ENCODE measurements around the gene REXO5.

The REXO5 gene

DNA sequence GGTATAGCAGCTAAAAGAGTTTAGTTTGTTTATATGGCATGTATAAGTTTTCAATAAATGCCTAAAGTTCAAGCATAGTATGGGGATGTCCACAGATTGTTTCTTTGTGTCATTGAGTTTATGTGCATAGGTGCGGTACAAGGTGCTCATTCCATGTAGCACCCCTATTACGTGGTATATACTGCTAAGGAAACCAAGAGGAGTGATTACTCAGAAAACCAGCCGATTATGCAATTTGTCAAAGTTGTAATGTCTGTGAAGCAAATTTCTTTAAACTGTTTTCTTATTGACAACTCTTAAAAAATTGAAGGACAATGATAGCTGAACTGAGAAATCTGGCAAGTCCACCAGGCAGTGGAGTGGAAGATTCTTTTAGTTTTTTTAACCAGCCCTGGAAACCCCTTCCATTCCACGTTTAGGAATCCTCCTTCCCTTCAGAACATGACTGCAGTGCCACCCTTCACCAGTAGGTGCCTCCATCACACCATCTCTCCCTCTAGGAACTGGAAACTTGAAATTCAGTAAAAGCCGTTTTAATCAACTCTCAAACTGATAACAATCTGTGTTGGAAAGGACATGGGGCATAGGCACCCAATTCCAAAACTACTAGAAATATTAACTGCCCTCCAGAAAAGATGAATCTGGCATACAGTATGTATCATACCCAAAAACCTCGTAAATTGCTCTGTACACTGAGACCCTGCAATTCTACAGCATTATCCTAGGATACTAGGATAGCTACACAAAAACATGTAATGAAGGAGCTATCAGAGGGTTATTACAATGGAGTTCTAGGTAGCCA is 43.5 kb downstream of the REXO5 start:
- TF ChIP-seq, protein P1, sequence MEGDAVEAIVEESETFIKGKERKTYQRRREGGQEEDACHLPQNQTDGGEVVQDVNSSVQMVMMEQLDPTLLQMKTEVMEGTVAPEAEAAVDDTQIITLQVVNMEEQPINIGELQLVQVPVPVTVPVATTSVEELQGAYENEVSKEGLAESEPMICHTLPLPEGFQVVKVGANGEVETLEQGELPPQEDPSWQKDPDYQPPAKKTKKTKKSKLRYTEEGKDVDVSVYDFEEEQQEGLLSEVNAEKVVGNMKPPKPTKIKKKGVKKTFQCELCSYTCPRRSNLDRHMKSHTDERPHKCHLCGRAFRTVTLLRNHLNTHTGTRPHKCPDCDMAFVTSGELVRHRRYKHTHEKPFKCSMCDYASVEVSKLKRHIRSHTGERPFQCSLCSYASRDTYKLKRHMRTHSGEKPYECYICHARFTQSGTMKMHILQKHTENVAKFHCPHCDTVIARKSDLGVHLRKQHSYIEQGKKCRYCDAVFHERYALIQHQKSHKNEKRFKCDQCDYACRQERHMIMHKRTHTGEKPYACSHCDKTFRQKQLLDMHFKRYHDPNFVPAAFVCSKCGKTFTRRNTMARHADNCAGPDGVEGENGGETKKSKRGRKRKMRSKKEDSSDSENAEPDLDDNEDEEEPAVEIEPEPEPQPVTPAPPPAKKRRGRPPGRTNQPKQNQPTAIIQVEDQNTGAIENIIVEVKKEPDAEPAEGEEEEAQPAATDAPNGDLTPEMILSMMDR (IDR thresholded peaks at IDR 0.05; ENCODE audit: low read depth, low read length) = peak; percentile 99
- H3K4me3 ChIP-seq (ENCODE audit: low read depth, low read length) = no peak overlapping the region

DNA sequence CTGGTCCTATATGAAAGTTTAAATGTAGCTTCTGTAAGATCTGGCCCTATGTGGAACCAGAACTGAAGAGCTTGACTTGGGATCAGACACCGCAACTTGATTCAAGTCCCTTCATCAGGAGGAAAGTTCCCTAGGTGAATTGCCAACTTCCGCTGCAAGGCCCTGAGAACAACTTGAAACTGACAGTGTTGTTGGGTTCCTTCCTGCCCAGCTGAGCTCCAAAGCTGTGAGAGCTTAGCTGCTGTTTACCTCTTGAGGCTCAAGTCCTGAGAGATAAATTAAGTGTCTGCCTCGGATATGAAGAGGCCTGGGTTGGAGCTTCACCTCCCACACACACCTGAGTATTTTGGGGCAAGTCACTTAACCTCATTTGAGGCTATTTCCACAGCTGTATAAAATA is 44.7 kb downstream of the REXO5 start:
- no peak overlapping the region for H3K4me3 ChIP-seq (ENCODE audit: low read depth, low read length)
- TF ChIP-seq, protein P1 (IDR thresholded peaks at IDR 0.05; ENCODE audit: low read depth, low read length) = no peak

DNA sequence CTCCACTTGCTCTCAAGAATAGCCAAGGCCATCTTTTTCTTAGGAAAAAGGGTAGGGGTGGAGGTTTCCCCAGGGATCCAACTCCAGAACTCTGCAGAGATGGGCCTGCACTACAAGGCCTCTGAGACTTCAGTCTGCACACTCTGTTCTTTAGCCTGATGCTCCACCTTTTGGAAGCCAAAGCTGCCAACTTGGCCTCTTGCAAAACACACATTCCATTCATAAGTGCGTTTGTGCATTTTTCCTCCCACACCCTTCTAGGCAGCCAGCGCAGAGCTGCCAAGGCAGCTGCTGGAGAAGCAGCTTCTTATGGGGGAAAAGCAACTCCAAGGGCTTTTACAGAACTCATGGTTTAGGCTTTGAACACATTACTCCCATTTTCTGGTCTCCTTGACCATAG is 45.3 kb downstream of the REXO5 start:
- TF ChIP-seq, protein P1 (IDR thresholded peaks at IDR 0.05; ENCODE audit: low read depth, low read length) = no peak
- H3K4me3 ChIP-seq (ENCODE audit: low read depth, low read length) = no peak overlapping the region

DNA sequence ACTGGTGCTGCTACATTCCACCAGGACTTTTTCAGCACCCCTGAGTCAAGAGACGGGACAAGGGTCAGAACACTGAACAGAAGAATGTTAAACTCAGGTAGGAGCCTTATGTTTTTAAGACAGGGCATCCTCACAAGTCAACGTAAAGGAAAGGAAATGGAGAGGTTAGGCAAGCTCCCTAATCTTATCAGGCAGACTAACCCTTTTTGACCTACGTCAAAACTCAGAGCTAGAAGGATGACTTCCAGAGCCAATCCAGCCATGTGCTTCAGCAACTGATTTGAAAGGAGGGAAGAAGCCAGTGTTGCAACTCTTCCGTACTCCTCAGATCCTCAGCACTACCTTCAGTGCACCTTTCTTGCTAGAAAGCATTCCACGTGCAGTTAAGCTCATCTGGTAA is 46.8 kb downstream of the REXO5 start:
- no peak overlapping the region for H3K4me3 ChIP-seq (ENCODE audit: low read depth, low read length)
- TF ChIP-seq, protein P1 (IDR thresholded peaks at IDR 0.05; ENCODE audit: low read depth, low read length) = no peak

DNA sequence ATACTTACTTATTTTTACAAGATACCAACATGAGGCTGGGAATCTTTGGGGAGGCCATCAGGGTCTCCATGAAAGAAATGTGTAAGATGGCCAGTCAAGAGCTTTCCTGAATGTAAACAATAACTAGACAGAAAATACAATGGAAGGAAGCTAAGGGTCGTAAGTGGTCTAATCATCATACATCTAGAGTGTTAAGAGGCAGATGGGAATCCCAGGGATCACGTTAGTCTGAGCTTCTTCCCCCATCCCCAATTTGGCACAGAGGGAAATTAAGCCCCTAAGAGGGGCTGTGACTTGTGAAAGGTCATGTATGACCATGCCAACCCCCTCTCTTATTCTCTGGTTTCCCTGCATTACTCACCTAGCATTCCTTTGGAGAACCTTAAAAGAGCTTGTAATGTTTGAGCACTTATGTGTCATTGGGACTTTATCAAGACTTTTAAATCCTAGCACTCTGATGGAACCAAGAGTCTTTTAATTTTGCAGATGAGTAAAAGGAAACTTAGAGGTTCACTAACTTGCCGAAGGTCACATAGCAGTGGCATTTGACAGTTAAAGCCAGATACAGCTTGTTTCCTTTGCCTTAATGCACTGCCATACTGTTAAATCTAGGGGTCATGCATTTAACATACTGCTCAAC is 47.8 kb downstream of the REXO5 start:
- TF ChIP-seq, protein P1 (IDR thresholded peaks at IDR 0.05; ENCODE audit: low read depth, low read length) = no peak
- no peak overlapping the region for H3K4me3 ChIP-seq (ENCODE audit: low read depth, low read length)

DNA sequence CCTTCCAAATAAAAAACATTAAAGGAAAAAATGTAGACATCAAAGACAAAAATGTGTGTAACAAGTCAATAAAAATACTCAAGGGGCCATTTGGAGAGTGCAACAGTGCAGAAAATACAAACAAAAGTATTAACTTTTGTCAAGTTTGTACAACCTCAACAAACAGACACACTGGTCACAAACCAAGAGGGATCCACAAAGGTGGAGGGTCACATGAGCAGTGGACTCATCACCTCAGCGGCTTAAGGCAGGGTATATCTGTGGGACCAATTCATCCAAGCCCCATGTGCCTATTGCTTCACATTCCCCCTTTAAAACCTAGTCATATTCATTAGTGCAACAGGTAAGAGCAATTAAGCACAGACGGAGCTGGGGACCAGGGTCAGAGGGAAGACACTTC is 48.6 kb downstream of the REXO5 start:
- TF ChIP-seq, protein P1 (IDR thresholded peaks at IDR 0.05; ENCODE audit: low read depth, low read length) = no peak
- no peak overlapping the region for H3K4me3 ChIP-seq (ENCODE audit: low read depth, low read length)

DNA sequence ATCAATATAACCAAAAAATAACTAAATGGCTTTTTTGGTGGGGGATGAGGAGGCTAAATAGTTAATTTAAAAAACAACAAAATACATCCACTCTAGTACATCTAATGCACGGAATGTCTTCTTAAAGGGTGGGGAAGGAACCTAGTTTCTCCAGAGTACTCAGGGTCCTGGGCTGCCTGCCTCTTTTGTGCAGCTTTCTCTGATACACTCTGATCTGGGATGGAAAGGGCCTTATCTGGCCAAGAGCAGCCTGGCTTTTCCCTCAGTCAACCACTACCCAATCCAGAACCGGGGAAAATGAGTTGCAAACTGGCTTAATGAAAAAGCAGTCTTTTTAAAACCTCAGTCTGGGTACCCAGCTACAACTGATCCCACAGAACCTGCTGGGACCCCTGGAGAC is 51.0 kb downstream of the REXO5 start:
- H3K4me3 ChIP-seq (ENCODE audit: low read depth, low read length) = no peak overlapping the region
- TF ChIP-seq, protein P1 (IDR thresholded peaks at IDR 0.05; ENCODE audit: low read depth, low read length) = no peak

Measured in WI38 (cell line).